ENCODE results near the gene ROS1.

Gene ROS1

GRCh38 chr6:117338567-117338966 lies 87.2 kb downstream of the ROS1 start (continued):
- TF ChIP-seq TSHZ2 (CRISPR knock-in tag; IDR thresholded peaks at IDR 0.05) = no peak

GRCh38 chr6:117329926-117330325 lies 95.8 kb downstream of the ROS1 start:
- no peak for TF ChIP-seq ESRRG (CRISPR knock-in tag; IDR thresholded peaks at IDR 0.05)
- no peak for TF ChIP-seq ISL1 (CRISPR knock-in tag; IDR thresholded peaks at IDR 0.05)
- no peak for TF ChIP-seq ZFP3 (CRISPR knock-in tag; IDR thresholded peaks at IDR 0.05)
- TF ChIP-seq TSHZ2 (CRISPR knock-in tag; IDR thresholded peaks at IDR 0.05) = no peak
- TF ChIP-seq TCF4 (CRISPR knock-in tag; IDR thresholded peaks at IDR 0.05; ENCODE audit: borderline replicate concordance) = no peak
- no peak for TF ChIP-seq TOX (CRISPR knock-in tag; IDR thresholded peaks at IDR 0.05; ENCODE audit: borderline replicate concordance)
- no peak for TF ChIP-seq ZNF70 (CRISPR knock-in tag; IDR thresholded peaks at IDR 0.05)
- TF ChIP-seq SNAI2 (CRISPR knock-in tag; IDR thresholded peaks at IDR 0.05) = no peak
- TF ChIP-seq OSR1 (CRISPR knock-in tag; IDR thresholded peaks at IDR 0.05) = no peak
- no peak for TF ChIP-seq PATZ1 (CRISPR knock-in tag; IDR thresholded peaks at IDR 0.05; ENCODE audit: borderline replicate concordance)
- no peak for TF ChIP-seq ZNF8 (CRISPR knock-in tag; IDR thresholded peaks at IDR 0.05)
- TF ChIP-seq ARNTL (CRISPR knock-in tag; IDR thresholded peaks at IDR 0.05; ENCODE audit: borderline replicate concordance, low read depth) = no peak
- no peak for TF ChIP-seq PPARA (CRISPR knock-in tag; IDR thresholded peaks at IDR 0.05; ENCODE audit: borderline replicate concordance)
- TF ChIP-seq CREB5 (CRISPR knock-in tag; IDR thresholded peaks at IDR 0.05; ENCODE audit: low read depth) = no peak
- no peak for TF ChIP-seq GLIS3 (CRISPR knock-in tag; IDR thresholded peaks at IDR 0.05)
- TF ChIP-seq CSDC2 (CRISPR knock-in tag; IDR thresholded peaks at IDR 0.05) = no peak
- TF ChIP-seq BACH2 (CRISPR knock-in tag; IDR thresholded peaks at IDR 0.05; ENCODE audit: borderline replicate concordance) = no peak
- TF ChIP-seq CSRNP3 (CRISPR knock-in tag; IDR thresholded peaks at IDR 0.05) = no peak
- no peak for TF ChIP-seq ZFP30 (CRISPR knock-in tag; IDR thresholded peaks at IDR 0.05)
- no peak for TF ChIP-seq ZC3H10 (CRISPR knock-in tag; IDR thresholded peaks at IDR 0.05)
- peak; percentile 39; the same call in 1 of the 3 replicates for ATAC-seq

- no peak for ATAC-seq
- TF ChIP-seq OSR1 (CRISPR knock-in tag; IDR thresholded peaks at IDR 0.05) (no peak), BACH2 (CRISPR knock-in tag; IDR thresholded peaks at IDR 0.05; ENCODE audit: borderline replicate concordance) (no peak)
Observed at GRCh38 chr6:117328500-117328899, 97.2 kb downstream of the ROS1 start.
